Natural killer cell (primary cell): Measurements from ENCODE around the gene CSPG4. TPM values are rescaled to one million over a fixed set of nuclear protein-coding genes. Genes with fewer than 3 reads are reported as not detected.
A peak's percentile ranks its signal among the peaks of the same experiment; 100 is the strongest.
"Not testable (repeated sequence)": the region's sequence is repeated elsewhere in the genome, so short reads cannot be mapped to it uniquely, and the experiment has no call there.

Source experiments
- ATAC-seq, 3 donors: fragments of 150-1000 bp in 2 of 3; fragments of 200-7000 bp in 1 of 3; cut with Tn5 transposase; 1 replicate in 1 of 3; 2 replicates in 2 of 3; pipeline ENCODE4 v1.10.0; 2021; ENCODE audit warnings: mild to moderate bottlenecking in 2 of 3, moderate library complexity in 2 of 3
- DNase-seq, 2 donors: peaks; one replicate each; pipeline versions ENCODE4 v3.0.0 to v3.0.0-alpha.2; 2013 to 2021; ENCODE audit warnings: mixed read lengths in 1 of 2
- H3K27ac ChIP-seq: one replicate; pipeline ENCODE4 v1.5.1; 2013; ENCODE audit warnings: mild to moderate bottlenecking, low read length
- H3K27me3 ChIP-seq: one replicate; pipeline ENCODE4 v1.6.1; 2013; ENCODE audit warnings: low read length; ENCODE audit not compliant: control insufficient read depth, insufficient read depth
- H3K36me3 ChIP-seq: one replicate; pipeline ENCODE4 v1.6.1; 2013; ENCODE audit warnings: low read length; ENCODE audit not compliant: control insufficient read depth, insufficient read depth
- H3K4me1 ChIP-seq: one replicate; pipeline ENCODE4 v1.6.1; 2013; ENCODE audit warnings: low read length; ENCODE audit not compliant: control insufficient read depth, insufficient read depth
- H3K4me3 ChIP-seq: one replicate; pipeline ENCODE4 v1.5.1; 2013; ENCODE audit warnings: low read length
- H3K9me3 ChIP-seq: one replicate; pipeline ENCODE4 v1.6.1; 2013; ENCODE audit warnings: low read length; ENCODE audit not compliant: control insufficient read depth, insufficient read depth
- H3K27ac Mint-ChIP-seq, 2 donors: one replicate each; pipeline ENCODE4 v1.8.0; 2022; ENCODE audit warnings: mild to moderate bottlenecking in 2 of 2, mixed read lengths in 2 of 2, moderate library complexity in 1 of 2
- H3K27me3 Mint-ChIP-seq, 2 donors: one replicate each; pipeline ENCODE4 v1.8.0; 2022; ENCODE audit warnings: low read depth in 2 of 2, mixed read lengths in 2 of 2
- H3K36me3 Mint-ChIP-seq: one replicate; pipeline ENCODE4 v1.8.0; 2022; ENCODE audit warnings: mixed read lengths
- H3K4me1 Mint-ChIP-seq, 2 donors: one replicate each; pipeline ENCODE4 v1.8.0; 2022; ENCODE audit warnings: mixed read lengths in 2 of 2
- H3K4me3 Mint-ChIP-seq: one replicate; pipeline ENCODE4 v1.8.0; 2022; ENCODE audit warnings: mild to moderate bottlenecking, moderate library complexity, mixed read lengths
- H3K9me3 Mint-ChIP-seq, 2 donors: one replicate each; pipeline ENCODE4 v1.8.0; 2022; ENCODE audit warnings: mixed read lengths in 2 of 2
- CTCF ChIP-seq: fragments of 200-600 bp; IDR thresholded peaks from one replicate; pipeline ENCODE4 v1.8.0; 2022; ENCODE audit warnings: antibody characterized with exemption
- WGBS: methylation state at CpG from one replicate; pipeline ENCODE4 v1.1.7; 2013; ENCODE audit warnings: missing lambda C conversion rate; ENCODE audit not compliant: insufficient coverage; 5-methylcytosine and 5-hydroxymethylcytosine counted together
- intact Hi-C: fragments of 100-400 bp; cut with micrococcal nuclease; formaldehyde crosslinking; loops from one replicate; pipeline ENCODE4 v1.14.2; 2022
- total RNA-seq, 4 donors: library from RNA; stranded (reverse); fragments of 120-200 nt in 1 of 4; gene quantifications; one replicate each; pipeline versions ENCODE4 v1.2.3 to v1.2.4, GENCODE V29; 2013 to 2022

The CSPG4 gene
- total RNA-seq, 3 donors from 2014 or later (not counting 1 experiment from before 2014, with no cell fraction given) = 0.05 to 0.09 (median 0.07) TPM

DNA sequence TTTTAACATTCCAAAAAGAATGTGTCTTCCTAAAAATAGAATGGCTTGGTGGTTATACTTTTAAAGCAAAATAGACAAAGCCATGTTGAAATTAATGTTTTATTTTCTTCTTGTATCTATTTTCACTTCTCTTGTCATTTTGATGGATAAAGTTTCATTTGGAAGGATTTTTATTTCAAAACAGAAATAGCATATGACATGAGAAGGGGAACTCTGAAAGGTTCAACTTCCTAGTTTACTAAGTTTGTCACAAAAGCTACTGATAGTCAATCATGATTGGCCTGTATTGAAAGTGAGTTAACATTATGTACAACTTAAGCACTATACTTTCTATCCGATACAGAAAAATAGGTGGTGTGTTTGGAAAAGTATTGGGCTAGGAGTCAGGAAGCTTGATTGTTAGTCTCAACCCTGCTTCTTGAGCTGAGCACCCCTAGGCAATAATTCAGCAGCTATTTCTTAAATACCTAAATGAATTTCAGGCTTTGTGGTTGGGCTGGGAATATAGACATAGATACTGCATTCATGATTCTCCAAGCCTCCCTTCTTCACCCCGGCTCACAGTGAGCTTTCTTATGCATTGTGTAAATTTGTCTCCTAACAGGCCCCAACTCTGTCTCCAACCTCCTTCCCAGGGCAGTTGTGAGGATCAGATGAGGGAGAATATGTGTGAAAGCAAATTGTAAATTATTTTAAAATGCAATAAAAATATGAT lies 46.9 kb upstream of the CSPG4 start:
- Histone ChIP-seq H3K36me3 (no peaks in the 10 kb centered on the region), H3K27ac (no peak overlapping the region), H3K9me3 (no peaks in the 10 kb centered on the region), H3K4me3 (no peak overlapping the region), H3K27me3 (no peaks in the 10 kb centered on the region), H3K4me1 (peaks cover 11% of the 10 kb centered on the region)
- Mint-ChIP-seq H3K27me3 (peaks cover 7 to 47% of the 10 kb centered on the region in 2 donors), H3K4me1 (peaks cover 8 to 14% of the 10 kb centered on the region in 2 donors), H3K4me3 (peak overlapping the region; percentile 91), H3K27ac (no peak overlapping the region), H3K9me3 (no peaks in the 10 kb centered on the region), H3K36me3 (no peaks in the 10 kb centered on the region)
- WGBS = no CpG with 5 or more reads among the region's 2 CpGs
- DNase-seq = no peak
- intact Hi-C loops = no loop called here
- TF ChIP-seq CTCF = no peak
- no peak for ATAC-seq

GRCh38 chr15:75758071-75758872 lies 45.6 kb upstream of the CSPG4 start:
- DNase-seq = peak in 1 of 2 donors; percentile 78
- no peak for TF ChIP-seq CTCF
- H3K27me3 Mint-ChIP-seq = peaks cover 1 to 42% of the 10 kb centered on the region in 2 donors
- H3K9me3 Mint-ChIP-seq = no peaks in the 10 kb centered on the region
- WGBS = 4% methylated on average over 34 of the region's 35 CpGs
- peaks cover 11% of the 10 kb centered on the region for H3K4me1 ChIP-seq
- ATAC-seq = peak; percentile 80 to 93 (median 83)
- H3K27ac Mint-ChIP-seq = peak overlapping the region in 1 of 2 donors; percentile 62
- no peaks in the 10 kb centered on the region for H3K36me3 ChIP-seq
- H3K36me3 Mint-ChIP-seq = no peaks in the 10 kb centered on the region
- intact Hi-C loops = no loop called here
- H3K27me3 ChIP-seq = no peaks in the 10 kb centered on the region
- H3K27ac ChIP-seq = peak overlapping the region; percentile 45
- H3K4me3 Mint-ChIP-seq = peak overlapping the region; percentile 91
- no peaks in the 10 kb centered on the region for H3K9me3 ChIP-seq
- peak overlapping the region; percentile 72 for H3K4me3 ChIP-seq
- peaks cover 8 to 14% of the 10 kb centered on the region in 2 donors for H3K4me1 Mint-ChIP-seq

DNA sequence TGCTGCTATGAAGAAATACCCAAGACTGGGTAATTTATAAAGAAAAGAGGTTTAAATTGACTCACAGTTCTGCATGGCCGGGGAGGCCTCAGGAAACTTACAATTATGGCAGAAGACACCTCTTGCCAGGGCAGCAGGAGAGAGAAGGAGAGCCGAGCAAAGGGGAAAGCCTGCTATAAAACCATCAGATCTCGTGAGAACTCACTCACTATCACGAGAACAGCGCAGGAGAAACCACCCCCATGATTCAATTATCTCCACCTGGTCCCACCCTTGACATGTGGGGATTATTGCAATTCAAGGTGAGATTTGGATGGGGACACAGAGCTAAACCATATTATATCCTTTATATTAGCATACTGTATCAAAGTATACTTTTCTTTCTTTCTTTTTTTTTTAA lies 42.2 kb upstream of the CSPG4 start:
- H3K4me3 Mint-ChIP-seq, H3K36me3 ChIP-seq, H3K27ac Mint-ChIP-seq, H3K9me3 ChIP-seq, H3K9me3 Mint-ChIP-seq, DNase-seq, H3K36me3 Mint-ChIP-seq, intact Hi-C loops, H3K27ac ChIP-seq, H3K4me3 ChIP-seq, ATAC-seq: not testable (repeated sequence)
- whole genome bisulfite sequencing = 95% methylated on average over 2 of the region's 5 CpGs
- peaks cover 14 to 42% of the 10 kb centered on the region in 2 donors for H3K27me3 Mint-ChIP-seq
- H3K4me1 Mint-ChIP-seq = peaks cover 8 to 20% of the 10 kb centered on the region in 2 donors
- H3K27me3 ChIP-seq = peaks cover 15% of the 10 kb centered on the region
- peaks cover 24% of the 10 kb centered on the region for H3K4me1 ChIP-seq

- no peak overlapping the region for H3K4me3 ChIP-seq
- H3K27ac ChIP-seq = no peak overlapping the region
- H3K9me3 Mint-ChIP-seq = no peaks in the 10 kb centered on the region
- H3K36me3 ChIP-seq = no peaks in the 10 kb centered on the region
- no peak overlapping the region for H3K27ac Mint-ChIP-seq
- H3K9me3 ChIP-seq = no peaks in the 10 kb centered on the region
- H3K4me3 Mint-ChIP-seq = no peak overlapping the region
- WGBS = 95% methylated on average over 8 of the region's 8 CpGs
- peaks cover 14 to 24% of the 10 kb centered on the region in 2 donors for H3K4me1 Mint-ChIP-seq
- DNase-seq (no peak), ATAC-seq (no peak)
- intact Hi-C loops = no loop called here
- no peak for TF ChIP-seq CTCF
- no peaks in the 10 kb centered on the region for H3K36me3 Mint-ChIP-seq
- H3K27me3 ChIP-seq = peaks cover 15% of the 10 kb centered on the region
- H3K4me1 ChIP-seq = peaks cover 25% of the 10 kb centered on the region
- H3K27me3 Mint-ChIP-seq = peaks cover 14 to 37% of the 10 kb centered on the region in 2 donors
Measured at GRCh38 chr15:75753145-75753544, 40.5 kb upstream of the CSPG4 start.
